ENCODE results near the gene TRAPPC12. TPM values are rescaled to one million over a fixed set of nuclear protein-coding genes. Genes with fewer than 3 reads are reported as not detected.

Gene TRAPPC12
- total RNA-seq, 2 donors from 2014 or later, result 98.2 to 103 TPM

DNA sequence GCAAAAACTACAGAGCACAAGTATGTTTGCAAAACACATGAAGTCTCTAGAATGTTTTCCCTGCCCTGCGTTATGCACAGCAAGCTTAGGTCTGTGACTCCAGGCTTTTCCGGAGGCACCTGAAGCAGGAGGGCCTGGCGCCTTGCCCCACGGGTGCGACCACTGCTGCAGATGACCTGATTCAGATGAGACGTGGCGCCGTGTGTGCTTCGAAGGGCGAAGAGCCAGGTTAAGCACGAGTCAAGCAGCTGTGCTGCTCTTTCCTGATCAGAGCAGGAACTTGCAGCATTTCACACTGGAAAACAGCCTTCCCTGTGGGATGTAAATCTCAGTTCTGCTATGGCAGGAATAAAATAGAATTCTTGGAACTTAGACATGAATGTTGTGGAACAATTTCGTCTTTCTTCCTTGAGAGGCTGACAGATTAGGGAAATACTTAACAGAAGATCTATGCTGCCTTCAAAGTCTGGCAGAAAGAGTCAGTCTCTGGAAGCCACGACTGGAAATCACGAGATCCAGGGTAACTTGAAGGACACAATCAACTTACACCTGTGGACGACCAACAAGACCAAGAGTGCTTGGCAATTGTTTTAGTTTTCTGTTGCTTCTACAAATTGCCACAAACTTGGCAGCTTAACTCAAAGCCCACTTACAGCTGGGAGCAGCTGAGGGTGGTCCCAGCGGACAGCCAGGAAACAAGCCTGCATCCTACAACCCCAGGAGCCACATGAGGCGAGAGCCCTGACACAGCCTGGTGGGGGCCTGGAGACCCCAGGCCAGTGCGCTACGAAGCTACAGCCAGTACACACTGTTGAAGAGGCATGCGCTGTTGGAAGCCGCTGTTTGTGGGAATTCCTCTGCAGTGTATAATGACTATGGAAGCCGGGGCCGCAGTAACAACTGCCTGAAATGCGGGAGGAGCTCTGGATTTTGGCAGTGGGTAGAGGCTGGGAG is 44.8 kb upstream of the TRAPPC12 start:
- no peaks in the 10 kb centered on the region for H3K27me3 ChIP-seq (ENCODE audit: control insufficient read depth, insufficient read depth, low read length, poor library complexity, severe bottlenecking)
- no peaks in the 10 kb centered on the region for H3K9me3 ChIP-seq (ENCODE audit: control insufficient read depth, low read length)
- H3K4me3 ChIP-seq (ENCODE audit: low read length), result no peak overlapping the region
- no peak overlapping the region for H3K9ac ChIP-seq (ENCODE audit: extremely low read depth, low read length, poor library complexity, severe bottlenecking)
- WGBS, 2 experiments (ENCODE audit: insufficient coverage in 1 of 2, insufficient read length in 1 of 2), result 93% methylated on average over 23 to 24 of the region's 24 CpGs
- peaks cover 72% of the 10 kb centered on the region for H3K36me3 Mint-ChIP-seq (ENCODE audit: low read depth)
- DNase-seq, result no peak
- H3K4me3 Mint-ChIP-seq, result no peak overlapping the region
- no peaks in the 10 kb centered on the region for H3K4me1 Mint-ChIP-seq
- TF ChIP-seq CTCF (conservative IDR thresholded peaks at IDR 0.05), result no peak
- peaks cover 28% of the 10 kb centered on the region for H3K36me3 ChIP-seq (ENCODE audit: control insufficient read depth, insufficient read depth, low read length)
- no peak overlapping the region for H3K27ac ChIP-seq (ENCODE audit: low read depth, low read length)
- H3K4me1 ChIP-seq (ENCODE audit: control insufficient read depth, insufficient read depth, low read length), result no peaks in the 10 kb centered on the region
- H3K27ac Mint-ChIP-seq, result no peak overlapping the region
- H3K9me3 Mint-ChIP-seq, result peaks cover 10% of the 10 kb centered on the region
- no peaks in the 10 kb centered on the region for H3K27me3 Mint-ChIP-seq (ENCODE audit: insufficient read depth)

GRCh38 chr2:3336844-3337243 is 42.6 kb upstream of the TRAPPC12 start:
- H3K4me1 ChIP-seq (ENCODE audit: control insufficient read depth, insufficient read depth, low read length), result no peaks in the 10 kb centered on the region
- no peaks in the 10 kb centered on the region for H3K27me3 Mint-ChIP-seq (ENCODE audit: insufficient read depth)
- DNase-seq, result no peak
- H3K4me3 ChIP-seq (ENCODE audit: low read length), result no peak overlapping the region
- H3K27me3 ChIP-seq (ENCODE audit: control insufficient read depth, insufficient read depth, low read length, poor library complexity, severe bottlenecking), result no peaks in the 10 kb centered on the region
- no peaks in the 10 kb centered on the region for H3K9me3 Mint-ChIP-seq
- no peak overlapping the region for H3K27ac Mint-ChIP-seq
- no peaks in the 10 kb centered on the region for H3K9me3 ChIP-seq (ENCODE audit: control insufficient read depth, low read length)
- H3K4me1 Mint-ChIP-seq, result no peaks in the 10 kb centered on the region
- H3K36me3 Mint-ChIP-seq (ENCODE audit: low read depth), result peaks cover 65% of the 10 kb centered on the region
- H3K36me3 ChIP-seq (ENCODE audit: control insufficient read depth, insufficient read depth, low read length), result peaks cover 25% of the 10 kb centered on the region
- no peak for TF ChIP-seq CTCF (conservative IDR thresholded peaks at IDR 0.05)
- WGBS, 2 experiments (ENCODE audit: insufficient coverage in 1 of 2, insufficient read length in 1 of 2), result 94% methylated on average over 2 of the region's 2 CpGs; no CpG with 5 or more reads in 1 of the 2 experiments
- no peak overlapping the region for H3K27ac ChIP-seq (ENCODE audit: low read depth, low read length)
- no peak overlapping the region for H3K9ac ChIP-seq (ENCODE audit: extremely low read depth, low read length, poor library complexity, severe bottlenecking)
- no peak overlapping the region for H3K4me3 Mint-ChIP-seq

DNA sequence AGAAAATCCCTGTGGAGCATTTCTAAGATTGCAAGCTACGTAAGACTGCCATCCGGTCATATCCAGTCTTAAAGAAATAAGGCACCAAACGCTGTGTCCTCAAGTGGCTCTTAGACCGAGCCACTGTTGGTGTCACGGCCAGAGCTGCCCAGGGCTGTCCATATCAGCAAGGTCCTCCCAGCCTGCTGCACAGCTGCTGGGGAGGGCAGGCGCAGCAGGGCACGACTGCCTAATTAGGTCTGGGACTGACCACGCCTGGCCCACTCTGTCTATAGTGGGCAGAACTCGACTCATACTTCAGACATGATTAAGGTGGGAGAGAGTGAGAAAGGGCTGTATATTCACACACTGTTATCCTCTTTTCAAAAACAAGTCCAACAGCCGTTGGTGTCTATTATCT is 41.2 kb upstream of the TRAPPC12 start:
- H3K4me3 Mint-ChIP-seq, result no peak overlapping the region
- WGBS, 2 experiments (ENCODE audit: insufficient coverage in 1 of 2, insufficient read length in 1 of 2), result 91 to 95% methylated on average over 3 to 9 of the region's 10 CpGs

More for the DNA sequence above, 41.2 kb upstream of the TRAPPC12 start:
- no peaks in the 10 kb centered on the region for H3K27me3 ChIP-seq (ENCODE audit: control insufficient read depth, insufficient read depth, low read length, poor library complexity, severe bottlenecking)
- TF ChIP-seq CTCF (conservative IDR thresholded peaks at IDR 0.05), result no peak
- Mint-ChIP-seq H3K27ac (no peak overlapping the region), H3K4me1 (no peaks in the 10 kb centered on the region), H3K36me3 (ENCODE audit: low read depth) (peaks cover 51% of the 10 kb centered on the region), H3K27me3 (ENCODE audit: insufficient read depth) (no peaks in the 10 kb centered on the region), H3K9me3 (no peaks in the 10 kb centered on the region)
- no peak overlapping the region for H3K4me3 ChIP-seq (ENCODE audit: low read length)
- no peaks in the 10 kb centered on the region for H3K4me1 ChIP-seq (ENCODE audit: control insufficient read depth, insufficient read depth, low read length)
- no peak overlapping the region for H3K27ac ChIP-seq (ENCODE audit: low read depth, low read length)
- H3K9ac ChIP-seq (ENCODE audit: extremely low read depth, low read length, poor library complexity, severe bottlenecking), result no peak overlapping the region
- DNase-seq, result no peak
- peaks cover 25% of the 10 kb centered on the region for H3K36me3 ChIP-seq (ENCODE audit: control insufficient read depth, insufficient read depth, low read length)
- no peaks in the 10 kb centered on the region for H3K9me3 ChIP-seq (ENCODE audit: control insufficient read depth, low read length)
